ENCODE data around the gene TMEM30B. TPM values are rescaled to one million over a fixed set of nuclear protein-coding genes. Genes with fewer than 3 reads are reported as not detected.

TMEM30B gene
- total RNA-seq, 1 experiment from 2014 or later, result 0.12 TPM

- Histone ChIP-seq H3K27me3 (ENCODE audit: insufficient read depth, low read length) (no peaks in the 10 kb centered on the region), H3K9ac (ENCODE audit: low read length) (peak overlapping the region; percentile 34; the same call in 1 of the 2 replicates), H4K20me1 (ENCODE audit: insufficient read depth) (no peaks in the 10 kb centered on the region), H3K27ac (ENCODE audit: low read depth, low read length) (no peak overlapping the region), H2AFZ (ENCODE audit: low read depth, low read length, poor library complexity, severe bottlenecking) (peak overlapping the region; percentile 93), H3K4me1 (ENCODE audit: control insufficient read depth in 1 of 2, insufficient read depth in 2 of 2, low read length in 2 of 2) (peaks cover 0 to 4% of the 10 kb centered on the region in 2 experiments; a peak in 1 of 4 replicates), H3K4me3 (replicated peaks in 1 of 2; ENCODE audit: low read depth in 1 of 2, low read length in 2 of 2) (peak overlapping the region; percentile 33 to 55), H3K9me3 (ENCODE audit: control insufficient read depth in 1 of 2, insufficient read depth in 1 of 2, low read depth in 1 of 2, low read length in 2 of 2) (no peaks in the 10 kb centered on the region), H3K9me2 (ENCODE audit: insufficient read depth) (no peaks in the 10 kb centered on the region), H3K79me2 (ENCODE audit: insufficient read depth, low read length) (no peaks in the 10 kb centered on the region), H3K4me2 (ENCODE audit: low read length) (peak overlapping the region; percentile 90), H3K36me3 (ENCODE audit: control insufficient read depth in 1 of 2, insufficient read depth in 2 of 2, low read length in 2 of 2) (no peaks in the 10 kb centered on the region)
- ATAC-seq, result peak; percentile 95
- intact Hi-C loops (cut with micrococcal nuclease), result loop anchor here (10.0 kb wide), 1 partner anchor 565 kb away; no protein-coding TSS in a partner anchor
- no TSS peak for BruUV-seq (replicated peaks)
- ChIA-PET POLR2A (no interaction called here), CTCF (interaction anchor here (0.6 to 2.7 kb wide), 8 partner anchors 9 to 857 kb away, joined by 3 to 7 read pairs (median 4); no protein-coding TSS in a partner anchor), RAD21 (ENCODE audit: low non-redundant PET in 1 of 2, low total read pairs in 2 of 2, uncharacterized antibody in 2 of 2, unreplicated experiment in 2 of 2) (interaction anchor here in 1 of 2 experiments (0.8 kb wide), 1 partner anchor 18 kb away, joined by 3 read pairs; no protein-coding TSS in a partner anchor)
- peak; percentile 79 for DNase-seq (ENCODE audit: low read depth, low spot score)
- TF ChIP-seq ATF3 (IDR thresholded peaks at IDR 0.05) (no peak), TCF7L2 (IDR thresholded peaks at IDR 0.05; ENCODE audit: borderline replicate concordance, extremely low read depth, insufficient read depth, insufficient read length) (peak; percentile 23), POLR2A (IDR thresholded peaks at IDR 0.05; ENCODE audit: borderline replicate concordance, extremely low read depth, insufficient read depth, insufficient read length) (no peak), SRF (IDR thresholded peaks at IDR 0.05; ENCODE audit: low read depth) (no peak), CEBPB (IDR thresholded peaks at IDR 0.05; ENCODE audit: low read depth) (no peak), EGR1 (IDR thresholded peaks at IDR 0.05; ENCODE audit: low read depth) (no peak), RAD21 (IDR thresholded peaks at IDR 0.05; ENCODE audit: low read depth) (peak; percentile 77), ZFX (IDR thresholded peaks at IDR 0.05) (no peak), EZH2phosphoT487 (IDR thresholded peaks at IDR 0.05; ENCODE audit: borderline replicate concordance) (no peak), ELF1 (IDR thresholded peaks at IDR 0.05; ENCODE audit: borderline replicate concordance, low read depth) (no peak), CTCF (IDR thresholded peaks at IDR 0.05 in 2 of 3, conservative IDR thresholded peaks at IDR 0.05 in 1 of 3; ENCODE audit: borderline replicate concordance in 1 of 3, insufficient read depth in 1 of 3, low read depth in 2 of 3, low read length in 2 of 3) (peak; percentile 63 to 78 (median 70)), YY1 (IDR thresholded peaks at IDR 0.05; ENCODE audit: extremely low read depth, insufficient replicate concordance, low read depth, low read length) (peak; percentile 17), EZH2 (IDR thresholded peaks at IDR 0.05) (no peak), ZNF274 (IDR thresholded peaks at IDR 0.05; ENCODE audit: low read depth, low read length) (no peak), JUND (IDR thresholded peaks at IDR 0.05) (no peak), REST (IDR thresholded peaks at IDR 0.05; ENCODE audit: low read depth) (no peak), SP1 (IDR thresholded peaks at IDR 0.05; ENCODE audit: low read depth) (no peak), ZBTB33 (IDR thresholded peaks at IDR 0.05; ENCODE audit: extremely low read depth, insufficient replicate concordance, low read length) (no peak), FOSL1 (IDR thresholded peaks at IDR 0.05; ENCODE audit: low read depth) (no peak)
These were observed 11.6 kb downstream of the TMEM30B start for GRCh38 chr14:61269321-61270083.

Data from HCT116 (cell line).